NCI-H1417 treated with DMSO at 0.1 percent for 48 hours (cell line): ENCODE results near the gene BPIFA3.

Source experiments
- DNase-seq: peaks from one replicate; lab custom pipeline; 2025; lab: John Stamatoyannopoulos, UW

Gene BPIFA3

DNA sequence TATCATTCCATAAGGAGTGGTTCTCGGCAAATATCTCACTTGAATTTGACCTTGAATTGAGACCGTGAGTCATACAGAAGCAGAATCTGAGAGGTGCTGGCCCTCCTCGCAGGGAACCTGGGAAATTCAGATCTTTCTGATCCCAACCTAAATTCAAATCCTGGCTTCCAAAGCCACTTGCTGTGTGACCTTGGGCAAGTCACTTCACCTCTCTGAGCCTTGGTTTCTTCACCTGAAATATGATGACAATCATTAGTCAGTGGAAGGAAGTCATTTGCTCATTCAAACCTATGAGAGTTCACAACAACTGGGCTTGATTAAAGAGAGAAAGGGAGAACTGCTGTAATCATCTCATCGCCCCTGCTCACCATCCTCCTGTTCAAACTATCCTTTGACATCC lies 7.2 kb downstream of the BPIFA3 start:
- DNase-seq: no peak

DNA sequence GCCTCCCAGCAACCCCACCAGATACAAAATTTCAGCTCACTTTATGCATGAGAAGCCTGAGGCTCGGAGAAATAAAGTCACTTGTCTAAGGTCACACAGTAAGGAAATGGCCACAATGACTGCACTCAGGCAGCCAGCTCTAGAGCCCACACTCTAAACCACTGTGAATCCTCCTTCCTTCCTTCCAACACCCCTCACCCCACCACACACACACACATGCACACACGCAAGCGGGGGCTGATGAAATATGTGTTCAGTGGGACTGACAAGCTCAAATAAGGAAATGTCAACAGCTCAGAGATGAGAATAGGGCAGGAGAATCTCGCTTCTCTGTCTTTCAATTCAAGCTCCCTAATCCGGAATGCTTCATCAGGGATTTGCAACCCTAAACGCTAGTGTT lies 12.7 kb downstream of the BPIFA3 start:
- no peak for DNase-seq

DNA sequence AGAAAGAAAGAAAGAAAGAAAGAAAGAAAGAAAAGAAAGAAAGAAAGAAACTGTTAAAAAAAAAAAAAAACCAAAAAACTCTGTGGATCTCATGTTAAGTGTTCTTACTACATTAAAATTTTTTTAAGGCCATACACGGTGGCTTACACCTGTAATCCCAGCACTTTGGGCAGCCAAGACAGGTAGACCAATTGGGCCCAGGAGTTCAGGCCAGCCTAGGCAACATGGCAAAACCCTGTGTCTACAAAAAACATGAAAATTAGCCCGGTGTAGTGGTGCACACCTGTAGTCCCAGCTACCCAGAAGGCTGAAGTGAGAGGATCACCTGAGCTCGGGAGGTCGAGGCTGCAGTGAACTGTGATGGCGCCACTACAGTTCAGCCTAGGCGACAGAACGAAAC lies 14.1 kb downstream of the BPIFA3 start:
- DNase-seq: no peak

DNA sequence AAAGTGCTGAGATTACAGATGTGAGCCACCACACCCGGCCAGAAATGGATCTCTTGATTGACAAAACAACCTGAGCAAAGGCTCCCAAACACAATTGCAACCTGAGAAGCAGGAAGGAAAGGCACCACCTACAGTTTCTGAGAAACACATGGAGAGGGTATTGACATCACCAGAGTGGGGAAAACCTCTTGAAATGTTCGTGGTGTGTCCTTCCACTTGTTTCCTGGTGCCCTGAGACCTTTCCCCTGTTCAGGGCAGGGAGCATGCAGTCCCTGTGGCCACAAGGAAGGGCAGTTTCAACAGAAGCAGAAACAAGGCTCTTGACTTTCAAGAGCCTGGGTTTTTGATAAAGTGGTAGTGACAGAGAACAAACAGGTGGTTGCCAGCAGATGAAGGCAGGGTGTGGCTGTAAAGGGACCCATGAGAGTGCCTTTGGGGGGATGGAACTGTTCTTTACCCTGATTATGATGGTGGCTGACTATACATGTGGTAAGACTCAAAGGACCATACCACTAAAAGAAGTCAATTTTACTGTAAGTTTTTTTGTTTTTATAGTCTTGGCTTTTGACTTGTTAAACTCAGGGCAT lies 15.4 kb downstream of the BPIFA3 start:
- no peak for DNase-seq

DNA sequence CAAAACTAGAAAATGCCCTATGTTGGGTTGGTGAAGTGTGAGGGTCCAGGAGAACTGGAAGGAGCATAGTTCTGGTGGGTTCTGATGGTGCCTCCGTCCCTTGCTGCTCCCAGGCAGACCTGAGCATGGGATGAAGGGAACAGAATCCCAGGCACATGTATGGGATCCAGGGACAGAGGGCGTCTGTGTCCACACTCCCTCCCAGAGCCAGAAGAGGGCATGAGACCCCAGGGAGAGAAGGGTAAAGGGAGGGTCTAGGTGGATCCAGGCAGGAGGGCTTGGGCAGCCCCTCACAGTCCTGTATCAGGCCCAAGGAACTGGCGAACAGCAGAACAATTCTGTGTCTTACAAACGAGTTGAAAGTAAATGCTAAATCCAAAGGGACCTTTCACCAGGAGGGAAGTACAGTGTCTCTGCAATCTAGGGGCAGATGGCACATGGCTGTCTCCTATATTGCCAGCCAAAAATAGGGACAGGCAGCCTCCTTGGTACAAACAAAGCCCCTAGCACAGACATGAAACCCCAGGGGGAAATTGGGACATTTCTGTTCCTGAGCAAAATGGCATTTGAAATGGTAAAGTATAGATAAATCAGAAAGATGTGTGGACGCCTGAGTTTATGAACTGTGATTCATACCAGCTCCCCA lies 16.1 kb downstream of the BPIFA3 start:
- DNase-seq: no peak

DNA sequence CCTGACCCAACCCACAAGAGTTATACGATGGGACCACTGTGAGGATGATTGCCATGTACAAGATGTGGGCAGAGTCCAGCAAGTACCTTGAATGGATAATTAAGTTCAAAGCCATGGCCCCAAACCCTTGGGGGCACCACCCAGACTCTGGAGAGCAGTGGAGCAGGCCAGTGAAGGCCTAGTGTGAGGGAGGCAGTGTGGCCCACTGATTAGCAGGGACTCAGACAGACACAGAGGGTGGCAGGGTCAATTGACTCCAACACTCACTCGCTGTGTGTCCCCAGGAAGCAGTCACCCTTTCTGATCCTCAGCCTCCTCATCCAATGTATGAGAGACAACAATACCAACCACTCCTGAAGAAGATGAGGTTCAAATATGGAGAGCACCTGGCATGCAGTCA lies 16.9 kb downstream of the BPIFA3 start:
- DNase-seq: no peak

DNA sequence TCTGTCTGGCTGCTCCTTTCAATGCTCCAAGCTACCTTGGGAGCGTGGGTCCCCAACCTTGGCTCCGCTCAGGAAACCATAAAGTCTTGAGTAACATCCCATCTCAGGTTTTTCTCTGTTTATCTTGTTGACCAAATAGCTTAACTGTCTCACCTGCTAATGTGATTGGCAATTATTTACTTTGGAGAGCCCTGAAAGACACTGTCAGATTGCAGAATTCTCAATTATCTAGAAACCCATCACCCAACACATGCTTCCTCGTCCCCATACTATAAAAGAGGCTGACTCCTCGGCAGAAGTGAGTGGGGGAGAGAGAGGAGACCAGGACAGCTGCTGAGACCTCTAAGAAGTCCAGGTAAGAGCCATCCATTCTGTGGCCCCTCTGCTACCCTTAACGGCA lies 18.5 kb downstream of the BPIFA3 start, which contains the start of gene BPIFA1:
Gene BPIFA1, plus strand, starts transcription at position 301 of the 400 bp plus-strand sequence. CDS start 1,716 bp downstream, outside the sequence.
- DNase-seq: no peak

DNA sequence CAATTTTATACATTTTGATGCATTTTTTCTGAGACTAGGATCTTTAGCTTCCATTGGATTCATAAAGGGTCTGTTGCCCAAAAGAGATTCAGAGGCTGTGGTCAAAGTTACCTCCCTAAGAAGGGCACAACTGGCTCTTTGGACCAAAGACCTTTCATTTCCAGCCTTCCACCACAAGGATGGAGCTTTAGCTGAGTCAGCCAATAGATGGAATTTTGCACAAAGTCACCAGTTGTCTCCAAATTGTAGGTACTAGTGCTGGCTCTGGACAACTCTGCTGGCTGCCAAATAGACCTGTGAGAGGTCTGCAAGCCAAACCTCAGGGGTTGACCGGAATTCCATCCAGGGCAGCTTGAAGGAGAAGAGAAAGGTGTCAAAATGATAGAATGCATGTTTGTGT lies 19.2 kb downstream of the BPIFA3 start:
- DNase-seq: no peak

DNA sequence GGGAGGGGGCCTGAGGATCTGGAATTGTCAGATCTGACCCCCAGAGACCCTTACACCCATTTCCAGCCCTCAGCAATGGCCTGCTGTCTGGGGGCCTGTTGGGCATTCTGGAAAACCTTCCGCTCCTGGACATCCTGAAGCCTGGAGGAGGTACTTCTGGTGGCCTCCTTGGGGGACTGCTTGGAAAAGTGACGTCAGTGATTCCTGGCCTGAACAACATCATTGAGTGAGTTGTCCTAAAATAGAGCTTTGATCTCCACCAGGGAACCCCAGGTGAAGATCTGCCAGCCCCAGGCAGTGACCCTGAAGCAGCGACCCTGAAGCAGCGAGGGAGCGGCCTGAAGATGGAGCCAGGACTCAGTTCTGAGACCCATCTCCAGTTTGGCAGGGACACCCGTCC lies 20.8 kb downstream of the BPIFA3 start:
- no peak for DNase-seq

DNA sequence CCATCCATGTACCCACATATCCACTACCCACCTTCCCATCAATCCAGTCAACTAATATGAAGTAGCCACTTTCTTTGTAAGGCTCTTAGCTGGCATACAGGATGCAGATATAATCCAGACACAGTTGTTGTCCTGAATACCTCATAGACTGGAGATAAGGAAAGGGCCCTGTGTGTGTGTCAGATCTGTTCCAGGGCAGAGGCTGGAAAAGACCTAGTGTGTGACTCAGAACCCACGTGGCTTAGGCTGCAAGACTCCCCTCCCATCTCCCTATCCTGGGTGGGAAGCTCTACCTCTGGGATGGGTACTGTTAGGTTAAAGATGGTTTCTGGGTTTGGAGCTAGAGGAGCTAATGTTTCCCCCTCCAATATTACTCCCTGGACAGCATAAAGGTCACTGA lies 22.3 kb downstream of the BPIFA3 start:
- DNase-seq: no peak

DNA sequence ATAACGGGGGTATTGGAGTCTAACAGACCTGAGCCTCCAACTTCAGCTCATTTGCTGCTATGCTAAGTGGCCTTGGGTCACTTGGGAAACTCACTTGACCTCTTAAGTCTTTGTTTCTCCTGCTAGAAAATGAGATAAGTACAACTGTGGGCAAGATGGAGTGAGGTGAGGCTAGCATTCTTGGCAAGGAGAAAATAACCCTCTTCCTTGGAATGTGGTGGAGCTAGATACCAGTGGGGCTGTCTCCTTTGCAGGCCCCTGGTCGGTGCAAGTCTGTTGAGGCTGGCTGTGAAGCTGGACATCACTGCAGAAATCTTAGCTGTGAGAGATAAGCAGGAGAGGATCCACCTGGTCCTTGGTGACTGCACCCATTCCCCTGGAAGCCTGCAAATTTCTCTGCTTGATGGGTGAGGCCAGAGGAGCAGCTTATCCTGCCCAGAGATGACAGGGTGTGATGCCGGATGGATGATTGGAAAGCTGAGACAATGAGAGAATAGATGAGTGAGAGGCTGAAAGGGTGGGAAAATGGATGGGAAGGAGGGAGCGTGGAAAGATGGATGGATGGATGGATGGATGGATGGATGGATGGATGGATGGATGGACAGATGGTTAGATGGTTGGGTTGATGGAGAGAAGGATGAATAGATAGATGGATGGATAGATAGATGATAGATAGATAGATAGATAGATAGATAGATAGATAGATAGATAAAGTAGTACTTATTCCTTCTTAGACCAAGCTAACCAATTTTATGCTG lies 23.0 kb downstream of the BPIFA3 start:
- no peak for DNase-seq

DNA sequence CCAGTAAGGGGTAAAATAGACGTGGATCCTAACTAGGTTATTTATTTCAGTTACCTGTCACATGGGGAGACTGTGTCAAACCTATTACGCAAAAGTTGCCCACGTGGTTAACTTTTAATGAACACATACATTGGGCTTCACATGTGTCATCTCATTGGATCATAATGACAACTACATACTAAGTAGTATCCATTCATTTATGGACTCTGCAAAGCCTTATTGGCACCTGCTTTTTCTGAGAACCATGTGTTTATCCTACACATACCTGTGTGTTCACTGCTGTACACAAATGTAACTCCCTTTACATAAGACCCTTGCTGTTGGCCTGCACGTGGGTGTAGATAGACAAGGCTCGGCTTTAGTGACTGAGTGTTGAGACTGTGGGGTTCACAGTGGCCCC lies 23.8 kb downstream of the BPIFA3 start:
- DNase-seq: no peak

DNA sequence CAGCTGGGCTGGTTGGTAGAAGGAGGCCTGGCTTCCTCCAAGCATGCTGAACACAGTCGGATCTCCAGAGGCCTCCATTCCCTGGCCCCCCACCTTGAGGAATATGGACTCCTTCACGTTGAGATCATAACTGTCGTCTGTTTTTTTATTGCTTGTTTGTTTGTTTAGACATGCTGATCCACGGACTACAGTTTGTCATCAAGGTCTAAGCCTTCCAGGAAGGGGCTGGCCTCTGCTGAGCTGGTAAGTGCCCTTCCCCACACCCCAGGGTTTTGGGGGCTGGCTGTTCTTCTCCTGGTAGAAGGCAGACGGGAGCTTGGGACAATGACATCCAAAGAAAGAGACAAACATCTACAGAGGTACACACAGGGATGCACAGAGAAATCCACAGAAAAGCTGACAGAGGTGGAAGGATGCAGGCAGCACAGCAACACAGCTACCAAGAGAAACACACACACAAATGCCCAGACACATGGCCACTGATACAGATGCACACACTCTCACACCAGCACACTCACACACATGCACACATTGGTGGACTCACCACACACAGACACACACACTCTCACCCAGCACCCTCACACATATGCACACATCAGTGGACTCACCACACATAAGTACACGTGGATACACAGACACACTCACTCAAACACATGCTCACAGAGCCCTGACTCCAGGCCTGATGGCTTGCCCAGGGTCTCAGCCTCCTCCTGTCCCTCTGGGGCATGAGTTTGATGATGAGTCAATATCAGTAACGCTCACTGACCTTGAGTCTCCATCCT lies 25.4 kb downstream of the BPIFA3 start:
- DNase-seq: no peak

DNA sequence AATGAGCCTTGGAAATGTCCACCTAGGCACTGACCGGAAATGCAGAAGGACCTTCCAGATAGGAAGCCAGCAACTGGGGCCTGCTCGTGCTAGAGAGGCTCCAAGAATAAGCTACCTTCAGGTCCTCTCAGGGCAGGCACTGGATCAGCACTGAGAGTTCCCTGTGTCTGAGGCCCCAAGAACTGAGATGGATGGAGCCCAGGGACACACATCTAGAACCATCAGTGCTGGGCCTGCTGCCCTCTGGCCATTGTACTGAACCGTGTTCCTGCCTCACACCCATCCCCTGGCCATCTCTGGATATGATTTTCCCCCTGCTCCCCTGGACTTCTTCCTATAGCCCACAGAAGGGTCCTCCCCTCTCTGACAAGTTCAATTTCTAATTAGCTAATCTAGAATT lies 28.9 kb downstream of the BPIFA3 start:
- DNase-seq: no peak

DNA sequence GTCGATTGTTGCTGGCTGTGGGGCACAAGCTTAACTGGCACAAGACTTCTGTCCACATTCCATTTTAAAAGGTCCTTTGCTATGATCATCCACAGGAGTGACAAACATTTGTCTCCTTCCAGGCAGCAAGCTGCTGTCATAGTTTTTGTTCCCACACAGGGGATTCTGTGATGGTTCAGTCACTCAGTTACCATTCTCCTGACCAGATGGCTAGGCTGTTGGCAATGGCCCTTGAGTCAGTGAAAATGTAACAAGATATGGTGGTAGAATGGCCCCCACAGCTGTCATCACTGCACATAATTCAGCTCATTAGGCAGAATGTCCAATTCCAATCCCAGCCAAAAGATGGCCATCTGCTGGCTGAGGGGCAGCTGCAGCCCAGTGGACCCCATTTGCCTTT lies 32.3 kb downstream of the BPIFA3 start:
- no peak for DNase-seq

DNA sequence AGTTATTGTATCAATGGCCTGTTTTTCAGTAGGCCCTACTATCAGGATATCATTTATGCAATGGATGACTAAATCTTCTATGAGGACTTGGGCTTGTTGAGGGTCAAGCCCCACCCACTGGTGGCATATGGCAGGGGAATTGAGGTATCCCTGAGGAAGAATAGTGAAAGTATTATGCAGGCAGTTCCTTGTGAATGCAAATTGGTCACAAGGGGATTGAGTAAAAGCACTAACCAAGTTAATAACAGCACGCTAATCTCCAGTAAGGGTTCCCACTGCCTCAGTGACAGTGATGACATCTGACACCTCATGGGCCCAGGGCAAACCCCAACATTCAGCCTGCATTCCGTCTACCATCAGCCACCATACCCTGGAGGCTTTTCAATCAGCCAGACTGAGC lies 33.5 kb downstream of the BPIFA3 start:
- no peak for DNase-seq

DNA sequence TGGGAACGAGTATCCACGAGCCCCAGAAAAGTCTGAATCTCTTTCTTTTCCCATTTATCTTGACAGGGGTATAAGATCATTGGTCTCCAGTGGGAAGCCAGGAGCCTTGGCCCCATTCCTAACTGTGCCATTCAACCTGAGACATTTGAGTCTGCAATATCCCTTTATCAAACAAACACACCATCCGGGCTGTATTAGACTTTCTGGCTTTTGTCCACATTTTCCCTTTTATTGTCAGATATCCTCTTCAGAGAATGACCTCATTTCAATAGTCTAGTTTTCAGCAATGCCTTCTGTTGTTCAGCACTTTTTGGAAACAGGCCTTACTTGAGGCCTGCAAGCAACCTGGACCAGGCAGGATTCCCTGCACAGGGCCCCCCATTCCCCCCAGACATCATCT lies 34.3 kb downstream of the BPIFA3 start:
- no peak for DNase-seq

DNA sequence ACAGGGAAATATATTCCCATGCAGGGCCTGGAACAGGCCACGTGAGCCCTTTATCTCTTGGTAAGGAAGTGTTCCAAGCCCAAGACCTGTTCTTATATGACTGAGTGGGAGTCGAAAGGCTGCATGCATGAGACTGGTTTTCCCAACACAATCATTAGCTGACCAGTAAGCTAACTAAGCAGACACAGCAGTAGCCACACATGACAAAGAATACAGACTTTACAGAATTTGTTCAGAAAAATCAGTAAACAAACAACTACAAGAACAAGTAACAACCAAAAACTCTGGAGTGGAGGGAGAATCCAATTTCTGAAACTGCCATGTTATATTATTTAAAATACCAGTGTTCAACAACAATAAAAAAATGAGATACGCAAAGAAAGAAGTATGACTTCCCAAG lies 35.3 kb downstream of the BPIFA3 start:
- DNase-seq: no peak

DNA sequence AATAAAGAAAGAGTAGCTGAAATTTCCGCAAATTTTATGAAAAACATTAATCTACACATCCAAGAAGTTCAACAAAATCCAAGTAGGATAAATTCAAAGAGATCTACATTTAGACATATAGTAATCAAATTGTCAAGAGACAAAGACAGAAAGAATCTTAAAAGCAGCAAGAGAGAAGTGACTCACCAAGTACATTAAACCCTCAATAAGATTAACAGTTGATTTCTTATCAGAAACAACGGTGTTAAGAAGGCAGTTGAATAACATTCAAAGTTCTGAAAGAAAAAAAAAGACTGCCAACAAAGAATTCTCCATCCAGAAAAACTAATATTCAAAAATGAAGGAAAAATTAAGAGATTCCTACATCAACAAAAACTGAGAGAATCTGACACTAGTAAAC lies 37.9 kb downstream of the BPIFA3 start:
- no peak for DNase-seq

DNA sequence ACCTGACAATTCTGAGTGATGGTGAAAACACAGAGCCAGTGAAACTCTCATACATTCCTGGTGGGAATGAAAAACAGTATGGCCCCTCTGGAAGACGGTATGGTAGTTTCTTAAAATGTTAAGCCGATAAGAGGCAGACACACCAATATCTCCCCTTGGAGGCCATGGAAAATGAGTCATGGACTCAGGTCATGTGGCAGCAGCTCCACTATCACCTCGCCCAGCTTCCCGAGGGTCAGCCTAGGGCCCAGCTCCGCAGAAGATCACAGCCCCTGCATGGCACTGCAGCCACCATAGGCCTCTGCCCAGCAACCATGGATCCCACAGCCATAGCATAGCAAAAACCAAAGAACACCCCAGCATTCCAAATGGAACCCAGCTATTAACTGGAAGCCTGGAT lies 40.1 kb downstream of the BPIFA3 start:
- DNase-seq: no peak

DNA sequence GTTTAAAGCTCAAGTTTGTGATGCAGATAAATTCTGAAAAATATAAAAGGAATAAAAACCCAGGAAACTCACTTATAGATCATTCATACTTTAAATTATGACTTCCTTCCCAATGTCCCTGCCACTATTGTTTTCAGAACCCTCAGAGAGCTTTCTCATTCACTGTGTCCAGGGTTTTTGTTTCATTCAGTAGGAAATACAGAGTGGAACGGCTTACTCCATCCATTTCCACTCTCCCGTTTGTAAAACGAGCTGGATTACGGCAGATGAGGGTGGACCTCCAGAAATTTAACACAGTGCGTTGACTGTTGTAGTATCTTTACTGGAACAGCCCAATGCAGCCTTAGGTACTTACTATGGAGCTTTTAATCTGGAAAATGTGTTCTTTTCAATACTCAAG lies 42.2 kb downstream of the BPIFA3 start:
- DNase-seq: no peak

DNA sequence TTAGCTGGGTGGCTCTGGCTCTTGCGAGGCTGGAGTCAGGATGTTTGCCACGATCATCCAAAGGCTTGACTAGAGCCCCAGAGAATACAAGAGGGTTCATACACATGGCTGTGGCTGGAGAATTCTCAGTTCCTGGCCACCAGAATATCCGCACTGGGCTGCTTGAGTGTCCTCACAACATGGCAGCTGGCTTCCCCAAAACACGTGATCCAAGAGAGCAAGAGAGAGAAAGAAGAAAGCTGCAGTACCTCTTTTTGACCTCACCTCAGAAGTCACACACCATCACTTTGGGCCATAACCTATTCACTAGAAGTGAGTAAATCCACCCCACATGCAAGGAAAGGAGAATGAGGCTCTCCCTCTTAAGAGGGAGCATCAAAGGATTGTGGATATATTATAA lies 44.3 kb downstream of the BPIFA3 start:
- no peak for DNase-seq

DNA sequence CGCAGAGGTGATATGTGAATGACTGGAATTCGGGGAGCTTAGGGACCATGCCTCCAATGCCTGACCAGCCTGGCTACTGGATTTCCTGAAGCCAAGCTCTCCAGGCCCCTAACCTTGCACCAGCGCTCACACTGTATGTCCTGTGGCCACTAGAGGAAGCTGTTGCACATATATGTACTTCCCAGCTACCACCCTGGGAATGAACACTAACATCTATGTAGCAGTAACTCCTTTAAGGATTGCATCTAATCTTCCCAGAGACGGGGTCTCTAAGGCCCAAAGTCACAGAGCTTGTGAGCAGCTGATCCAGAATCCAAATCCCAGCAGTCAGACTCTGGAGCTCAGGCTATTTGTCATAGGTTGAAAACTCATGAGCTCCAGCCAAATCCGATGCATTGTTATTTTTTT lies 45.5 kb downstream of the BPIFA3 start:
- no peak for DNase-seq
